GM12872 (cell line): ENCODE data around the gene NFATC2.

Source experiments
- CTCF ChIP-seq: IDR thresholded peaks from 3 replicates; pipeline ENCODE4 v1.5.1; 2011; ENCODE audit warnings: low read depth, mild to moderate bottlenecking, low read length, moderate library complexity; ENCODE audit not compliant: insufficient read depth

NFATC2 gene

DNA sequence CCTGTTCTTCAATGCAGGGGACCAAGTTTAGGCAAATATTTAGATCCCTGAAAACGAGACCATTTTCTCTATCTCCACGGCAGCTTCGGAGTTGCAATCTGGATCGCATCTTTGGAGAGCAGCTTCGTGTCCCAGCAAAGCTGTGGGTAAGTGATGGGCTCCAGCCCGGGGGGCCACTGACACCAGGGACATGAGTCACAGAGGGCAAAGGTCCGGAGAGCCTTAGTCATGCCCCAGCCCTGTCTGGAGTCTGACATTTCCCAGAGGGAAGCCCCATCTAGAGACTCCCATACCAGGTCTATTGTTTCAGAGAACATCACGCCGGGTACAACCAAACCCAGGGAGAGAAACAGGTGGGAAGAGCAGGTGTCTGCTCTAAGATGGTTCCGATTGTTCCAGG is 95.9 kb downstream of the NFATC2 start:
- no peak for TF ChIP-seq CTCF

- no peak for TF ChIP-seq CTCF
These were observed 96.3 kb downstream of the NFATC2 start for GRCh38 chr20:51446230-51446629.

DNA sequence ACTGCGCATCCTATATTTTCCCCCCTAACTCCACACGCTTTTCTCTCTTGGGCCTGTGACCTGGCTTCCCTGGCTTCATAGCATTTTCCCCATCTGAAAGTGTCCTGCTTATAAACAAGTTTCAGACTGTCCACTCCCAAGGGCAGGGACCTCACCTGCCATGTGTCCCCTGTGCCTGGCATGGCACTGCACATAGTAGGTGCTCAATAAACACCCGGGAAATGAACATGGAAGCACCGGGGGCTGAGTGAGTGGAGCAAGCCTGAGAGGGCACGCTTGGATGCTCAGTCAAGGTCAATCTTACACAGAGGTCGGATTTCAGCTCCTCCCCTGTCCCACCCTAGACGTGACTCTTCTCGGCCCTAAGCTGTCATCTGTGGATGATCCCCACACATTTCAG is 96.9 kb downstream of the NFATC2 start:
- TF ChIP-seq CTCF, result no peak

- no peak for TF ChIP-seq CTCF
These were observed 97.5 kb downstream of the NFATC2 start for GRCh38 chr20:51444922-51445438.

GRCh38 chr20:51444467-51444866 is 98.1 kb downstream of the NFATC2 start:
- no peak for TF ChIP-seq CTCF

- TF ChIP-seq CTCF, result no peak
These were observed 99.9 kb downstream of the NFATC2 start for GRCh38 chr20:51442602-51443001.

DNA sequence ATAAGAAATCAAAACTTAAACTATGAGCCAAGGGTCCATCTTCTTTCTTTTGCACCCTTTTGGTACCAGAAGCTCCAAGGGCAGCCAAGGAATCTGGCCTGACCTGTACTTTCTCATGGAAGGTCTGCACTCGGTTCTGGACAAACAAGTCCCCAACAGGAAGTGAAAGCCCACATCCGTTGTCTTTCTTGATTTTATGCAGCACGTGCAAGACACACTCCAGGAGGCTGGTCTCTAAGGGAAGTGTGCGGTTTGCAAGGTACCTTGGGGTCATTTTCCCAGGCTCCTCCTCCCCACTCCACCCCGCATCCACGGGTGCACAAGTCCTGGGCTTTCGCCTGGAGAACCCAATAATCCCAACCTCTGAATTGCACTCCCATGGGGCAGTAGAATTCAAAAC is 101.9 kb downstream of the NFATC2 start:
- no peak for TF ChIP-seq CTCF
